Measurements from ENCODE around the gene PEX12. TPM values are rescaled to one million over a fixed set of nuclear protein-coding genes. Genes with fewer than 3 reads are reported as not detected.
A peak's percentile ranks its signal among the peaks of the same experiment; 100 is the strongest.

PEX12 gene
- total and polyA plus RNA-seq, 9 of the 15 experiments (the other 6 are each of a cell fraction or from before 2014, with no cell fraction given) = 4.0 to 12.4 (median 6.4) TPM

DNA sequence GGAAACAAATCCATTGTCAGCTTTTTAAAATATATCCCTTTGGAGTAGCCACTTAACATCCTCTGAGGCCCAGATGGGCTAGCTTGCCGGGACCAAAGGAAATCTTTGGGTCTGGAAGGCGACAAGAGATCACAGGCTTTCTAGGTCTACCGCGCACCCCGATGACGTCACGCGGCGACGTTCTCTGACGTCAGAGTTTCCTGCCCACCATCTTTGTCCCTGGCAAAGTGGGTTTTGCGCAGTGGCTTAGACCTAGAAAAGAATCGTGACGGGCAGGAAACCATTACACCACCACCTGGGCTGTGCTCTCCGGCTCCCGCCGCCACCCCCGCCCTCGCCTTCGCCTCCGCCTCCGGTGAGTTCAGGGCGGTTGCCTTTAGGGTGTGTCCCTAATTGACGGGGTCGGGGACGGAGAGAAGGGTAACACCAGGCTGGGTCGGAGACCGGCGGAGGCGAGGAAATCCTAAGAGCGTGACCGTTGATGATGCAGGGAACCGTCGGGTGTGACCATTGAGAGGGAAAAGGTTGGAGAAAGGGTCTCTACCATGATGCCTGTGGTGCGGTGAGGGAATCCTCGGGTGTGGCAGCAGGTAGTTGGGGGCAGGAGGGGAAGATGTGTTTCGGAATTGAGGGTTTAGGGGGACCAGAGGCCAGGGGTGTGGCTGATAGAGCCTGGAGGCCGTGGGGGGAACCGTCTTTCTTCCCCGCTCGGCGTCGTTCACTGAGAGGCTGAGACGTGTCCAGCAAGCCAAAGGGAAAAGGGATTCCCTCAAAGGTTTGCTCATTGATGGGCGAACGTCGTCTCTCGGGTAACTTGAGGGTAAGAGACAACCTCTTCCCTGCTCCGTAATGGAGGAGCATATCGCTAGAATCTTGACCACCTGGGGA is 8.9 kb upstream of the PEX12 start, which contains the start of gene AP2B1 (continued):
- TF ChIP-seq, protein P1, sequence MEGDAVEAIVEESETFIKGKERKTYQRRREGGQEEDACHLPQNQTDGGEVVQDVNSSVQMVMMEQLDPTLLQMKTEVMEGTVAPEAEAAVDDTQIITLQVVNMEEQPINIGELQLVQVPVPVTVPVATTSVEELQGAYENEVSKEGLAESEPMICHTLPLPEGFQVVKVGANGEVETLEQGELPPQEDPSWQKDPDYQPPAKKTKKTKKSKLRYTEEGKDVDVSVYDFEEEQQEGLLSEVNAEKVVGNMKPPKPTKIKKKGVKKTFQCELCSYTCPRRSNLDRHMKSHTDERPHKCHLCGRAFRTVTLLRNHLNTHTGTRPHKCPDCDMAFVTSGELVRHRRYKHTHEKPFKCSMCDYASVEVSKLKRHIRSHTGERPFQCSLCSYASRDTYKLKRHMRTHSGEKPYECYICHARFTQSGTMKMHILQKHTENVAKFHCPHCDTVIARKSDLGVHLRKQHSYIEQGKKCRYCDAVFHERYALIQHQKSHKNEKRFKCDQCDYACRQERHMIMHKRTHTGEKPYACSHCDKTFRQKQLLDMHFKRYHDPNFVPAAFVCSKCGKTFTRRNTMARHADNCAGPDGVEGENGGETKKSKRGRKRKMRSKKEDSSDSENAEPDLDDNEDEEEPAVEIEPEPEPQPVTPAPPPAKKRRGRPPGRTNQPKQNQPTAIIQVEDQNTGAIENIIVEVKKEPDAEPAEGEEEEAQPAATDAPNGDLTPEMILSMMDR (IDR thresholded peaks at IDR 0.05 in 2 of 3, conservative IDR thresholded peaks at IDR 0.05 in 1 of 3; ENCODE audit: insufficient read depth in 2 of 3, low read depth in 1 of 3, low read length in 3 of 3) = peak in 1 of 3 experiments; percentile 7; a peak in 1 of 6 replicates
- TF ChIP-seq, protein P2, sequence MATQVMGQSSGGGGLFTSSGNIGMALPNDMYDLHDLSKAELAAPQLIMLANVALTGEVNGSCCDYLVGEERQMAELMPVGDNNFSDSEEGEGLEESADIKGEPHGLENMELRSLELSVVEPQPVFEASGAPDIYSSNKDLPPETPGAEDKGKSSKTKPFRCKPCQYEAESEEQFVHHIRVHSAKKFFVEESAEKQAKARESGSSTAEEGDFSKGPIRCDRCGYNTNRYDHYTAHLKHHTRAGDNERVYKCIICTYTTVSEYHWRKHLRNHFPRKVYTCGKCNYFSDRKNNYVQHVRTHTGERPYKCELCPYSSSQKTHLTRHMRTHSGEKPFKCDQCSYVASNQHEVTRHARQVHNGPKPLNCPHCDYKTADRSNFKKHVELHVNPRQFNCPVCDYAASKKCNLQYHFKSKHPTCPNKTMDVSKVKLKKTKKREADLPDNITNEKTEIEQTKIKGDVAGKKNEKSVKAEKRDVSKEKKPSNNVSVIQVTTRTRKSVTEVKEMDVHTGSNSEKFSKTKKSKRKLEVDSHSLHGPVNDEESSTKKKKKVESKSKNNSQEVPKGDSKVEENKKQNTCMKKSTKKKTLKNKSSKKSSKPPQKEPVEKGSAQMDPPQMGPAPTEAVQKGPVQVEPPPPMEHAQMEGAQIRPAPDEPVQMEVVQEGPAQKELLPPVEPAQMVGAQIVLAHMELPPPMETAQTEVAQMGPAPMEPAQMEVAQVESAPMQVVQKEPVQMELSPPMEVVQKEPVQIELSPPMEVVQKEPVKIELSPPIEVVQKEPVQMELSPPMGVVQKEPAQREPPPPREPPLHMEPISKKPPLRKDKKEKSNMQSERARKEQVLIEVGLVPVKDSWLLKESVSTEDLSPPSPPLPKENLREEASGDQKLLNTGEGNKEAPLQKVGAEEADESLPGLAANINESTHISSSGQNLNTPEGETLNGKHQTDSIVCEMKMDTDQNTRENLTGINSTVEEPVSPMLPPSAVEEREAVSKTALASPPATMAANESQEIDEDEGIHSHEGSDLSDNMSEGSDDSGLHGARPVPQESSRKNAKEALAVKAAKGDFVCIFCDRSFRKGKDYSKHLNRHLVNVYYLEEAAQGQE (IDR thresholded peaks at IDR 0.05; ENCODE audit: borderline replicate concordance) = peak; percentile 86
- TF ChIP-seq, protein P2 (CRISPR knock-in tag; IDR thresholded peaks at IDR 0.05; ENCODE audit: low read depth) = no peak
- TF ChIP-seq ZNF79 (CRISPR knock-in tag; IDR thresholded peaks at IDR 0.05; ENCODE audit: low read depth) = no peak
- TF ChIP-seq, protein P3, sequence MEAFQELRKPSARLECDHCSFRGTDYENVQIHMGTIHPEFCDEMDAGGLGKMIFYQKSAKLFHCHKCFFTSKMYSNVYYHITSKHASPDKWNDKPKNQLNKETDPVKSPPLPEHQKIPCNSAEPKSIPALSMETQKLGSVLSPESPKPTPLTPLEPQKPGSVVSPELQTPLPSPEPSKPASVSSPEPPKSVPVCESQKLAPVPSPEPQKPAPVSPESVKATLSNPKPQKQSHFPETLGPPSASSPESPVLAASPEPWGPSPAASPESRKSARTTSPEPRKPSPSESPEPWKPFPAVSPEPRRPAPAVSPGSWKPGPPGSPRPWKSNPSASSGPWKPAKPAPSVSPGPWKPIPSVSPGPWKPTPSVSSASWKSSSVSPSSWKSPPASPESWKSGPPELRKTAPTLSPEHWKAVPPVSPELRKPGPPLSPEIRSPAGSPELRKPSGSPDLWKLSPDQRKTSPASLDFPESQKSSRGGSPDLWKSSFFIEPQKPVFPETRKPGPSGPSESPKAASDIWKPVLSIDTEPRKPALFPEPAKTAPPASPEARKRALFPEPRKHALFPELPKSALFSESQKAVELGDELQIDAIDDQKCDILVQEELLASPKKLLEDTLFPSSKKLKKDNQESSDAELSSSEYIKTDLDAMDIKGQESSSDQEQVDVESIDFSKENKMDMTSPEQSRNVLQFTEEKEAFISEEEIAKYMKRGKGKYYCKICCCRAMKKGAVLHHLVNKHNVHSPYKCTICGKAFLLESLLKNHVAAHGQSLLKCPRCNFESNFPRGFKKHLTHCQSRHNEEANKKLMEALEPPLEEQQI (IDR thresholded peaks at IDR 0.05) = 0 out of 2 replicates have a peak, but pooled peaks have one; percentile 60
- peak; percentile 88; the same call in 1 of the 2 replicates for TF ChIP-seq TCF7 (IDR thresholded peaks at IDR 0.05; ENCODE audit: borderline replicate concordance)
- TF ChIP-seq POLR2A (conservative IDR thresholded peaks at IDR 0.05) = peak; percentile 92
- TF ChIP-seq GABPA (tag; conservative IDR thresholded peaks at IDR 0.05; ENCODE audit: low read depth) = peak; percentile 86
- TF ChIP-seq ZNF165 (CRISPR knock-in tag; IDR thresholded peaks at IDR 0.05; ENCODE audit: borderline replicate concordance) = no peak
- TF ChIP-seq ZNF431 (CRISPR knock-in tag; IDR thresholded peaks at IDR 0.05) = 0 out of 2 replicates have a peak, but pooled peaks have one; percentile 52
- TF ChIP-seq HIVEP1 (CRISPR knock-in tag; IDR thresholded peaks at IDR 0.05) = no peak
- no peak for TF ChIP-seq ZNF253 (CRISPR knock-in tag; conservative IDR thresholded peaks at IDR 0.05)
- TF ChIP-seq NEUROD1 (IDR thresholded peaks at IDR 0.05; ENCODE audit: borderline replicate concordance, low read depth, low read length, partially characterized antibody) = peak; percentile 53
- TF ChIP-seq MYBL2 (IDR thresholded peaks at IDR 0.05; ENCODE audit: low read depth) = 0 out of 2 replicates have a peak, but pooled peaks have one; percentile 41
- no peak for TF ChIP-seq MYBL2 (CRISPR knock-in tag; IDR thresholded peaks at IDR 0.05; ENCODE audit: borderline replicate concordance)

Measured in K562 (cell line).